IPS-18a (cell line): ENCODE results near the gene MEIS2.

Experiments used
- H3K27ac ChIP-seq: one replicate; pipeline ENCODE4 v1.5.1; 2013; ENCODE audit warnings: low read length
- H3K27me3 ChIP-seq: one replicate; pipeline ENCODE4 v1.6.1; 2013; ENCODE audit warnings: mild to moderate bottlenecking, low read length; ENCODE audit not compliant: control insufficient read depth, insufficient read depth
- H3K36me3 ChIP-seq: one replicate; pipeline ENCODE4 v1.6.1; 2013; ENCODE audit warnings: low read depth, low read length; ENCODE audit not compliant: control insufficient read depth
- H3K4me1 ChIP-seq: one replicate; pipeline ENCODE4 v1.6.1; 2013; ENCODE audit warnings: low read depth, low read length; ENCODE audit not compliant: control insufficient read depth
- H3K4me3 ChIP-seq: one replicate; pipeline ENCODE4 v1.5.1; 2013; ENCODE audit warnings: low read length
- H3K9ac ChIP-seq: one replicate; pipeline ENCODE4 v1.6.1; 2013; ENCODE audit warnings: mild to moderate bottlenecking, low read length, moderate library complexity
- H3K9me3 ChIP-seq: one replicate; pipeline ENCODE4 v1.6.1; 2013; ENCODE audit warnings: low read depth, low read length; ENCODE audit not compliant: control insufficient read depth

The MEIS2 gene

GRCh38 chr15:37100109-37100965 lies at the start of gene MEIS2:
MEIS2 (minus strand) TSS chr15:37100549; CDS start chr15:37099466, 1,083 bp downstream.
- H3K4me1 ChIP-seq = peaks cover 43% of the 10 kb centered on the region
- H3K36me3 ChIP-seq = no peaks in the 10 kb centered on the region
- H3K9ac ChIP-seq = peak within 1 kb of the TSS; percentile 44
- H3K4me3 ChIP-seq = peak within 1 kb of the TSS; percentile 75
- no peaks in the 10 kb centered on the region for H3K9me3 ChIP-seq
- H3K27ac ChIP-seq = no peak within 1 kb of the TSS
- peaks cover 85% of the 10 kb centered on the region for H3K27me3 ChIP-seq

DNA sequence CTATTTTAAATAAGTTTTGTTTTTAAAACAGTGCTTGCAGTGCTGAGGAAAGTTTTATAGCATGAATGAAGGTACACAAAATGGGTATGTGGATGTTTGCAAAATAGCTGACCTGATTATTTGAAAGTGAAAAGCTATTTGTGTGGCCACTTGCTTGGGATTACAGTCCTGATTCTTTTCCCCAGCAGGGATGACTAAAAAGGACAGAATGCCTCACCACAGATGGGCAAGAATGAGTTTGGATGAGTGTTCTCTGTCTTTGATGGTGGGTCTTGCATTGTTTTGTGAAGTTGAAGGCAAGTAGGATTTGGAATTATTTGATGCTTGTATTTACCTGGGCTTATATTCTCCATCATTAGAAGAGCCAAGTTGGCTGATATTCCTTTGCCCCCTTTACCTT lies 48.8 kb upstream of the MEIS2 start:
- Histone ChIP-seq H3K9ac (no peak overlapping the region), H3K27me3 (no peaks in the 10 kb centered on the region), H3K4me1 (peaks cover 15% of the 10 kb centered on the region), H3K9me3 (no peaks in the 10 kb centered on the region), H3K27ac (no peak overlapping the region), H3K36me3 (no peaks in the 10 kb centered on the region), H3K4me3 (no peak overlapping the region)

GRCh38 chr15:37148714-37149113 lies 48.4 kb upstream of the MEIS2 start:
- H3K27me3 ChIP-seq = no peaks in the 10 kb centered on the region
- no peaks in the 10 kb centered on the region for H3K9me3 ChIP-seq
- H3K9ac ChIP-seq = no peak overlapping the region
- no peak overlapping the region for H3K4me3 ChIP-seq
- H3K4me1 ChIP-seq = peaks cover 15% of the 10 kb centered on the region
- H3K36me3 ChIP-seq = no peaks in the 10 kb centered on the region
- H3K27ac ChIP-seq = no peak overlapping the region

DNA sequence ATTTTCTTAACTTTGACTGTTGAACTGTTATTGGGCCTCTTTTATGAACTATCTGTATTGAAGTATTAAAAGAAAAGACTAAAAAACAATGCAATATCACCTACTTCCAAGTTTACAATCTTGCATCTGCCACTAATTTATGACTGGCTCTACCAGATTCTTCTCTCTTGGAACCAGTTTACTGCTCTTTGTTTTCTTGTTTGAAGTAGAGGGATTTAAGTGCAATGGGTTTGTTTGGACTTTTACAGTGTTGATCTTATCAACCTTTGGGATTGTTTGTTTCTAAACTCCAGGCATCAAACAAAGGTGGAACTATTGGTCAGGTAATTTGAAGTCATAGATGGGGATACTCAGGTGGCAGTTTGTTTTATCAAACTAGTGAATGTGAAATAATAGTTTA lies 43.0 kb upstream of the MEIS2 start:
- Histone ChIP-seq H3K9me3 (no peaks in the 10 kb centered on the region), H3K27ac (no peak overlapping the region), H3K4me3 (no peak overlapping the region), H3K36me3 (no peaks in the 10 kb centered on the region), H3K4me1 (peaks cover 4% of the 10 kb centered on the region), H3K27me3 (no peaks in the 10 kb centered on the region), H3K9ac (no peak overlapping the region)

- H3K36me3 ChIP-seq = no peaks in the 10 kb centered on the region
- no peak overlapping the region for H3K4me3 ChIP-seq
- no peaks in the 10 kb centered on the region for H3K27me3 ChIP-seq
- no peaks in the 10 kb centered on the region for H3K4me1 ChIP-seq
- no peak overlapping the region for H3K9ac ChIP-seq
- no peaks in the 10 kb centered on the region for H3K9me3 ChIP-seq
- H3K27ac ChIP-seq = no peak overlapping the region
Observed at GRCh38 chr15:37142371-37142770, 42.0 kb upstream of the MEIS2 start.

DNA sequence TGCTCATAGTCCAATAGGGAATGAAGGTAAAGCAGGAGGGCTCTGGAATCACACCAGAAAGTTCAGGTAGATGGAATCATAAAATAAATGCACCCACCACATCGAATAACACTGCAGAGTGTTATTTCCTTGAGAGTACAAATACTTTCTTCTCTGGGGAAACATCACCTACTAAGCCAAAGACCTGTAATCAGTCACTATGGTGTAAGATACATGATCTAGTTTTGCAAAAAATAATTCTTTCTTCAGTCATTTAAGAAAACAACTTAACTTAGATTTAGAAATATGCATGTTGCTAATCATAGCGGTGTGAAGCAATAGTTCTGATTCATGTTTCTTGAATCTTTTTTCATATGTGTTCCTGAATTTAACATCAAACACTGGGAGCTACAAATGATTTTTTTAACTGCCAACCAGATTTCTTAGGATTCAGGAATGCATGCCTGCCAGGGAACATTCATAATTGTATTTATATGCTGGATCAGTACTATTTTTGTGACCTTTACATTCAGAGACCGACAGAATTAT lies 40.2 kb upstream of the MEIS2 start:
- Histone ChIP-seq H3K4me1 (peaks cover 6% of the 10 kb centered on the region), H3K4me3 (no peak overlapping the region), H3K27me3 (no peaks in the 10 kb centered on the region), H3K27ac (no peak overlapping the region), H3K9ac (no peak overlapping the region), H3K36me3 (no peaks in the 10 kb centered on the region), H3K9me3 (no peaks in the 10 kb centered on the region)

DNA sequence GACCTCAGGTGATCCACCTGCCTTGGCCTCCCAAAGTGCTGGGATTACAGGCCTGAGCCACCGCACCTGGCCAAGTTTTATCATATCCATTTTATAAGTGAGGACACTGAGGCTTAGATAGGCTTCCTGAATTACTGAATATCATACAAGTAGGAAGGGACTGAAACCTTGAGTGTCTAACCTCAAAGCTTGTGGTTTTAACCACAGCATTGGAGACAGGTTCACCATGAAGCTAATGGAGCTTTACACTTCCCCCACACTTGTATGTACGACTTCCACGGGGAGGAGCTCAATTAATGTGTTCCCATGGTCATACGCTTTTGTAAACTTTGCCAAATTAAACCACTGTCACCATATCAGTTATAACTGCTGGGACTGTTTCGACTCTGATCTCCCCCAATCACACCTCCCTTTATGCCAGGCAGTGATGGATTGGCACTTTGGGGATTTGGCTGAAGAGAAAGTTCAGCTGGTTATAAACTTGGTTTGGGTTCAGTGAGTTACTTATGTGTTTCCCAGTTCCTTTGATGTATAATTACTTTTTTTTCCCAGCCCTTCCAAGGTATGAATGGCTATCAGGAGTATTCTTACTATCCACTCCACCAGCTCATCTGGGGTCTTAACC lies 38.4 kb upstream of the MEIS2 start:
- H3K36me3 ChIP-seq = no peaks in the 10 kb centered on the region
- no peaks in the 10 kb centered on the region for H3K27me3 ChIP-seq
- H3K4me1 ChIP-seq = peaks cover 6% of the 10 kb centered on the region
- H3K4me3 ChIP-seq = no peak overlapping the region
- H3K9ac ChIP-seq = no peak overlapping the region
- no peaks in the 10 kb centered on the region for H3K9me3 ChIP-seq
- no peak overlapping the region for H3K27ac ChIP-seq

GRCh38 chr15:37137221-37137620 lies 36.9 kb upstream of the MEIS2 start:
- Histone ChIP-seq H3K27me3 (no peaks in the 10 kb centered on the region), H3K9me3 (no peaks in the 10 kb centered on the region), H3K27ac (no peak overlapping the region), H3K4me3 (no peak overlapping the region), H3K36me3 (no peaks in the 10 kb centered on the region), H3K4me1 (peaks cover 8% of the 10 kb centered on the region), H3K9ac (no peak overlapping the region)

DNA sequence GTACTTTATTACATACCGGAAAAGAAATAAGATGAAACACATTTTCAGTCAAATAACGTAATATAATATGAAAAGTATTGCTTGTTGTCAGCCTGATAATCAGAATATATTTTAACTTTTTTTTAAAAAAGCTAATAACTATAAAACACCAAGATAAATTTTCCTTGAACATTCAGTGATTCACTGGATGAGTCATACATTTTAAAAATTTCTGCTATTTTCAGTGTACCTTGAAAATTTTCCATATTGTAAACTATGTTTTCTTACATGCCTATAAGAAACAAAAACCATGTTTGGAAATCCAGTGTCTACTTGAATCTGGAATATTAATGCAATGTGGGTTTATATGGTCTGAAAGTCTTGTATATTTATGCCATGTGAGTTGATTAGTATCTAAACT lies 36.3 kb upstream of the MEIS2 start:
- Histone ChIP-seq H3K36me3 (no peaks in the 10 kb centered on the region), H3K9ac (no peak overlapping the region), H3K4me1 (peaks cover 14% of the 10 kb centered on the region), H3K27ac (no peak overlapping the region), H3K9me3 (no peaks in the 10 kb centered on the region), H3K27me3 (no peaks in the 10 kb centered on the region), H3K4me3 (no peak overlapping the region)

DNA sequence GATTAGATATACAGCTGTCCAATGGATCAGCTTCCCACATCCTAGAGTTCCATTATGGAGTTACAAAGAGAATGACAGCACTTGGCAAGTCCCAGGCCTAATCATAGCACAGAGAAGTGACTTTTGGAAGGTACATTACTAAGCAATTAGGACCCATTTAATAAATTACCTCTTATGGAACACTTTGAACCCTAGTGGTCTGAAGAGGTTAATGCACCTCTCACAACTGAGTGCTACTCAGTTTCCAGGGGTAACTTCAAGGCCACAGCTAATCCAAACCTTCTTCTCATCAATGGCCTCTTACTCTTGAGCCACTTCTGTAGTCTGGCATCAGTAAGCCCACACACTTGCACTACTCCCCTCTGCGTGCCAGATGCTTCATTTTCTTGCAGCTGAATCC lies 34.9 kb upstream of the MEIS2 start:
- Histone ChIP-seq H3K4me3 (no peak overlapping the region), H3K27ac (no peak overlapping the region), H3K27me3 (no peaks in the 10 kb centered on the region), H3K36me3 (no peaks in the 10 kb centered on the region), H3K9ac (no peak overlapping the region), H3K4me1 (peaks cover 14% of the 10 kb centered on the region), H3K9me3 (no peaks in the 10 kb centered on the region)

- H3K9ac ChIP-seq = no peak overlapping the region
- no peak overlapping the region for H3K27ac ChIP-seq
- no peaks in the 10 kb centered on the region for H3K27me3 ChIP-seq
- no peaks in the 10 kb centered on the region for H3K36me3 ChIP-seq
- H3K4me1 ChIP-seq = peaks cover 14% of the 10 kb centered on the region
- no peaks in the 10 kb centered on the region for H3K9me3 ChIP-seq
- H3K4me3 ChIP-seq = no peak overlapping the region
Observed at GRCh38 chr15:37134699-37135131, 34.4 kb upstream of the MEIS2 start.
